Lower leg skin (tissue), 4 donors: ENCODE results near the gene STEAP3. TPM values are rescaled to one million over a fixed set of nuclear protein-coding genes. Genes with fewer than 3 reads are reported as not detected.

Experiments
- DNase-seq, 2 donors: peaks; one replicate each; pipeline ENCODE4 v3.0.0-alpha.2; 2019; ENCODE audit warnings: low spot score in 2 of 2
- H3K4me3 ChIP-seq: fragments of 200-600 bp; sonication (generic); 2 replicates; pipeline ENCODE4 v1.5.1; 2017; ENCODE audit warnings: mild to moderate bottlenecking, low read depth; ENCODE audit not compliant: poor library complexity, severe bottlenecking
- CTCF ChIP-seq, 3 donors: fragments of 450-650 bp; IDR thresholded peaks; one replicate each; pipeline ENCODE4 v1.5.1; 2016; ENCODE audit warnings: antibody characterized with exemption in 3 of 3, mild to moderate bottlenecking in 3 of 3, moderate library complexity in 2 of 3
- POLR2A ChIP-seq, 2 donors: fragments of 450-650 bp; IDR thresholded peaks; one replicate each; pipeline ENCODE4 v1.6.1; 2016 to 2017; ENCODE audit warnings: antibody characterized with exemption in 2 of 2, mild to moderate bottlenecking in 1 of 2, moderate library complexity in 1 of 2
- WGBS, 2 donors: methylation state at CpG; one replicate each; pipeline ENCODE4 v1.1.5; 2018; 5-methylcytosine and 5-hydroxymethylcytosine counted together
- intact Hi-C: fragments of 100-400 bp; cut with DNase I; formaldehyde crosslinking; loops from one replicate; pipeline ENCODE4 v1.15.0; 2023; ENCODE audit warnings: low total_unique reads
- total RNA-seq, 4 donors: library from RNA; depleted of rRNA; stranded (reverse); fragments of >200 nt; gene quantifications; one replicate each; pipeline ENCODE4 v1.1.0, GENCODE V29; 2016

Gene STEAP3
- total RNA-seq, 4 donors from 2014 or later: 16.7 to 25.1 (median 22.0) TPM

- no peak overlapping the region for H3K4me3 ChIP-seq
- DNase-seq: peak; percentile 85 to 93
- 17 to 33% methylated on average over 10 of the region's 10 CpGs for WGBS, 2 donors
- intact Hi-C loops: no loop called here
- TF ChIP-seq POLR2A (IDR thresholded peaks at IDR 0.05) (no peak), CTCF (IDR thresholded peaks at IDR 0.05) (no peak)
These were observed 60.3 kb downstream of the STEAP3 start for GRCh38 chr2:119283873-119284331.

DNA sequence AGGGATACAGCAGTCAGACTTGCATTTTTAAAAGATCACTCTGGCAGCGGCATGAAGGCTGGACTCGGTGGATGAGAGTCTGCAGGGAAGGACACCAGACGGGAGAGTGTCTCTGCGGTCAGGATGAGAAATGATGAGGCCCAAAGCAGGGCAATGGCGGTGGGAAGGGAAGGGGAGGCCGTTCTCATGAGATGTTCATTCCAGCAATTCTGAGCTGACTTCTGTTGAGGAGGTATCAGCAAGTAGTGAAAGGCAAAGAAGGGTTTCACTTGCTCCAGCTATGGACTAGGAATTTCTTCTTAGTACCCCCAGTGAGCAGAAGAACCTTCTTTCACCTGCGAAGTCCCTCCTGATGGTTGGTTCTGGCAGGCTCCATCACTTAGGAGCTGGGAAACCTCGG is 63.0 kb downstream of the STEAP3 start:
- TF ChIP-seq CTCF (IDR thresholded peaks at IDR 0.05) (no peak), POLR2A (IDR thresholded peaks at IDR 0.05) (no peak)
- intact Hi-C loops: no loop called here
- H3K4me3 ChIP-seq: no peak overlapping the region
- DNase-seq: peak in 1 of 2 donors; percentile 56
- WGBS, 2 donors: 86 to 89% methylated on average over 8 of the region's 8 CpGs

GRCh38 chr2:119288576-119288975 is 64.9 kb downstream of the STEAP3 start:
- 87 to 95% methylated on average over 6 of the region's 6 CpGs for WGBS, 2 donors
- TF ChIP-seq CTCF (IDR thresholded peaks at IDR 0.05) (no peak), POLR2A (IDR thresholded peaks at IDR 0.05) (no peak)
- H3K4me3 ChIP-seq: no peak overlapping the region
- intact Hi-C loops: no loop called here
- DNase-seq: peak in 1 of 2 donors; percentile 73

GRCh38 chr2:119289093-119289492 is 65.5 kb downstream of the STEAP3 start:
- no peak overlapping the region for H3K4me3 ChIP-seq
- 75 to 83% methylated on average over 11 of the region's 11 CpGs for whole genome bisulfite sequencing, 2 donors
- peak in 1 of 2 donors; percentile 58 for DNase-seq
- intact Hi-C loops: no loop called here
- TF ChIP-seq CTCF (IDR thresholded peaks at IDR 0.05) (no peak), POLR2A (IDR thresholded peaks at IDR 0.05) (no peak)

DNA sequence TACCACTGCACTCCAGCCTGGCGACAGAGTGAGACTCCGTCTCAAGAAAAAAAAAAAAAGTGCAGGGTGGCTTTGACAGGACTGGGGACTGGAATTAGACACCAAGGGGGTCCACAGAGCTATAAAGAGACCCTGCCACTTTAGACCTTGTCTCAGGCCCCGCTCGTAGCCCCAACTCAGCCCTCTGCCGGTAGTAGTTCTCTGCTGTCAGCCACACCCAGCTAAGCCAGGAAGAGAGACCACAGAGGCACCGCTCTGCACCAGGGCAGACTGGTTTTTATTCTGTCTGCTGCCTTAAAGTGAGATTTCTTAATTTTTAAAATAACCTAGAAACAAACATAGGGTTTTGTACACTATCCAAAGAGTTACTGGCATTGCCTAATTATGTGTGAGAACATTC is 66.0 kb downstream of the STEAP3 start:
- H3K4me3 ChIP-seq: no peak overlapping the region
- intact Hi-C loops: loop anchor here (10.0 kb wide), 1 partner anchor 405 kb away; no protein-coding TSS in a partner anchor
- DNase-seq: peak in 1 of 2 donors; percentile 62
- TF ChIP-seq POLR2A (IDR thresholded peaks at IDR 0.05) (no peak), CTCF (IDR thresholded peaks at IDR 0.05) (no peak)
- WGBS, 2 donors: 74 to 88% methylated on average over 6 of the region's 6 CpGs
